NCI-H2081 (cell line): ENCODE results near the gene LARGE1.

Source experiments
- DNase-seq, 2 experiments: peaks; one replicate each; lab custom pipeline; 2025; lab: John Stamatoyannopoulos, UW

The LARGE1 gene

DNA sequence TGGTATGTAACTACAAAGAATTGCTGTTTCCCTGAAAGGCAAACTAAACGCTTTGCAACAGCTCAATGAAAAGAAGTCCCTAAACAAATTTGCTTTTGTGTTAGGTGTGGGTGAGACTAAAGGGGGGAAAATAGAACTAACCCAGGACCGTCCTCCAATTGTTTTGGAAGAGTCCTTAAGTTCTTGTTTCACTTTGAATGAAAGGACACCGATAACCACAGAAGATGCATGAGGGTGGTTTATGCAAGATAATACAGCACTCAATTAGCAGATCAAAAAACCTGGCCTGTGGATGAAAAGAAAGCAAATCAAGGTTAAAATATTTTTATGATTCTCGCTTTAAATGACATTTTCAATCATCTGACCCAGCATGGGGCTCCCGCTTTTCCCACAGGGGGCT lies 557.6 kb downstream of the LARGE1 start:
- no peak for DNase-seq

DNA sequence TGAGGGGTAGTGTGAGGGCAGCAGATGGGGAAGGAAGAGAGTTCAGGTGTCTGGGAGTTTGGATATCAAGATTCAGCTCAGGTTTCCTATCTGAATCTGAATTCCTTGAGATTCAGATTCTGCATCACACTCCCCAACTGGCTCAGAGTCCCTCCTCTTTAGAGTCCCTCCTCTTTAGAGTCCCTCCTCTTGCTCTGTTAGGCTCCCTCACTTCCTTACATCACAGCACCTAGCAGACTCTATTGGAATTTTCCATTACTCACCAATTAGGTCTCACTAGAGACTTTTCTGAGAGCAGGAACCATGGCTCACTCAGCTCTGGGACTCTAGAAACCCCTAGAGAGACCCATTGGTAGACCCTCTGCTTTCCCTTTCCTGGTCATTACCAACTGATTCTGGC lies 558.7 kb downstream of the LARGE1 start:
- no peak for DNase-seq

GRCh38 chr22:33357981-33358399 lies 562.3 kb downstream of the LARGE1 start:
- no peak for DNase-seq

- DNase-seq, result no peak
These were observed 565.3 kb downstream of the LARGE1 start for GRCh38 chr22:33354928-33355327.

DNA sequence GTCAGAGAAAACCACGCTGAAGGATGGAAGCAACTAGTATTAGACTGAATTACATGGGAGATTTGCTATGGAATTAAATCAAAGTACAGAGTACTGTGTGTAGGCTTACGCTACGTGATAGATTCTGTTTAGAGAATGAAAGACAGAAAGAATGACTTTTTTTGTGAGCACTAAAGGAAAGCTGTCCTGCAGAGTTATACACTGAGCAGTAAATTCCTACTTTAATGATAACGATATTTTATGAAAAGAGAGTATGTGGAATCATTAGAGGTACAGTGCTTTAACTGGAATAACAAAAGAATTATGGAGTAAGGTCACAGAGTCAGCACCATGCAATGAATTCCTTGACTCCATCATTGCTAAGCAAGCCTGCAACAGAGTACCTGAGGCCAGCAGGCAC lies 566.8 kb downstream of the LARGE1 start:
- DNase-seq, result no peak

DNA sequence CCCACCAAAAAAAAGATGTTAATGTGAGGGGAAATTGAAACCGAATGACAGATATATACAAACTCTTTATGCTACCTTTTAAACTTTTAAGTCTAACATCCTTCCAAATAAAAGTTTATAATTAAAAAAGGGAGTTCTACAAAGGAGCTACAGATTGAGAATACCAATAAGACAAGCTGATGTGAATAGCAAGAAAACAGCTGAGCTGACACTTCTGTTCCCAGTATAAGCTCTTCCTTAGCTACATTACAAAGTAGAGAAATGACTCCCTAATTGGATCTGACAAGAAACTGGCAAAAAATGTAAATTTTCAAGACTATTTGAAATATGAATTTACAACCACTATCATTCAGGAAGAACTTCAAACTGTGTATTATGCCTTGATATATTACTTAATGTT lies 567.5 kb downstream of the LARGE1 start:
- DNase-seq, result no peak

DNA sequence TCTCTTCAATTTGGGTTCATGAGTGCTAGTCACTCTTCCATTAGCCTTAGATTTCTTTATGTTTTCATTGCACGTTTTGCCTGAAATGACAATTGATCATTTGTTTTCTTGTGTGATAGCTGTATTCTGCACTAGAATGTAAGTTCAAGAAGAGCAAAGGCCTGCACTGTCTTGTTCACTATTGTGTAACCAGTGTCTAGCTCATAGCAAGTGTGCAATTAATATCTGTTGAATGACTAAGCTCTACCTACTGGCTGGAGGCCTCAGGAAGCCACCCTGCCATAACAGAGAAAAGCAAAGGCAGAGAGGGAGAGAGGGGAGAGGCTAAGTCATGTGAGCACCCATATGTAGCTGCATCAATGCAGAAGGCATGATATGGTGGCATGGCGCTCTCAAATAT lies 569.3 kb downstream of the LARGE1 start:
- no peak for DNase-seq

- no peak for DNase-seq
These were observed 569.8 kb downstream of the LARGE1 start for GRCh38 chr22:33350491-33350890.

DNA sequence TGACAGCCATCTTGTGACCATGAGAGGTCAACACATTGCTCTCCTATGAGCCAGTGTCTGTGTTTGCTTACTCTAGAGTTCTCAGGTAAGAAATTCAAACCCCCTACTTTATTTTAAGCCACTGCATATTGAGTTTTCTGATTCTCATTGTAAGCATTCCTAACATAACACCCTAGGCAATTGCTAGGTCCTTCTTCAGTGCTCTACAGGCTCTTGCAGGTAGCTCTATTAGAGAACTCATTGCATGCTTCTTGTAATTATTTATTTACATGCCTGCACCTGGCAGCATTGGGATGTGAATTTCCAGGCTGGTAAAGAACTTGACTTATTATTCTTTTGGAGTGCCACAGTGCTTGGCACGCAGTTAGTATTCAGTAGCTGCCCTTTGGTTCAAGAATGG lies 573.3 kb downstream of the LARGE1 start:
- no peak for DNase-seq

DNA sequence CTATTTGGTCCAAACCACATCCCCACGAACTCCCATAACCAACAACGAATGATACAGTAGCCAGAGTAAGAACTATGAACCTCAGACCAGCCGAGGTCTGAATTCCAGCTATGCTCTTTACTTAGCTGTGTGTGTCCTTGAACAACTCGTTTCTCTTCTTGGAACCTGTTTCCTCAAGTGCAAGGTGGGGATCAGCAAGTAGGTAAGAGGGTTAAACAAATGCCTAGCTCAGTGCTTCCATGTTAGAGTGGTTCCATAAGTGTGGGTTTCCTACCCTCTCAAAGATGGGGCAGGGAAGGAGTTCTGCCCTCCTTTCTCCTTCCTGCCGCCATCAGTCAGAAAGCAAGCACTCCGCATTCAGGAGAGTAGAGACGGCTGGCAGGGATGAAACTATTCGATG lies 578.7 kb downstream of the LARGE1 start:
- no peak for DNase-seq

- DNase-seq, result no peak
These were observed 582.8 kb downstream of the LARGE1 start for GRCh38 chr22:33337524-33337923.

DNA sequence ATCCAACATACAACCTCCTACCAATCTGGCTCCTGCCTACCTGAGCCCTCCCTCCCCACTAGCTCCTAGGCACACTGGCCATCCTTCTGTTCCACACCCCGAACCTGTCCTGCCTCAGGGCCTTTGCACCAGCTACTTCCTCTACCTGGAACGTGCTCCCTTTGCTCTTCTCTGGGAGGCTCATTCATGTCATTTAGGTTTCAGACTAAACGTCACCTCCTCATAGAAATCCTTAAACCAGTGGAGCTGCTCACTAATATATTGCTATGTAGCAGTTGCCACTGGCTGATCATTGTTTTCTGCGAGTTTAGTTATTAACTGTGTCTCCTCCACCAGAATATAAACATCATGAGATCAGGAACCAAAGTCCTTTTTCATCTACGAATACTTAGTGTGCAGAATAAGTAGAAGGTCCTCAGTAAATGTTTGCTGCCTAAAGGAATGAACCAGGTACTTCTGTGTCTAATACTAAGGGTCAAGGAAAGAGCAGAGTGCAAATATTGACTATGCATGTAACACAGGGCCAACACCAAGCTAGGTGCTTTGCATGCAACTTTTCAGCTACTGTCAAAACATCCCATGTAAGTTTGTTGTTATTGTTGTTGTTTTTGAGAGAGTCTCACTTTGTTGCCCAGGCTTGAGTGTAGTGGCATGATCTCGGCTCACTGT lies 584.5 kb downstream of the LARGE1 start:
- DNase-seq, result no peak

- DNase-seq, result no peak
These were observed 587.7 kb downstream of the LARGE1 start for GRCh38 chr22:33332538-33332937.

GRCh38 chr22:33331017-33331416 lies 589.3 kb downstream of the LARGE1 start:
- no peak for DNase-seq

- no peak for DNase-seq
These were observed 589.7 kb downstream of the LARGE1 start for GRCh38 chr22:33330534-33330933.

DNA sequence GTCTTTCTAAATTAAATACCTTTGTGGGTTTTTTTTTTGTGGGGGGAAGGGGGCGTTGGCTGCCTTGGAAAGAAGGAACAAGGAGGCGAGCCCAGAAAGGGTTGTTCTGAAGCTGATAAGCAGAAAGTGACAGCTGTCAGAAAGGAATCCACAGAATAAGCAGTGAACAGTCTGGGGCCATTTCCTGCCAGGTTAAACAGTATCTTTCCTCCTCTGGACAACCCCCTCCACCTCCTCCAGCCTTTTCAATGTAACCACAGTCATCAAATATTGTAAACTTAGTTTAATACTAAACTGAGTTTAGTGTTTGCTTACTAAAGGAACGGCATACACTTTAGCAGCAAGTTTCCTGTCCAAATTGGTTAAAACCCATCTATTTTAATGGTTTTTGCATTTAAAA lies 590.9 kb downstream of the LARGE1 start:
- DNase-seq, result no peak

DNA sequence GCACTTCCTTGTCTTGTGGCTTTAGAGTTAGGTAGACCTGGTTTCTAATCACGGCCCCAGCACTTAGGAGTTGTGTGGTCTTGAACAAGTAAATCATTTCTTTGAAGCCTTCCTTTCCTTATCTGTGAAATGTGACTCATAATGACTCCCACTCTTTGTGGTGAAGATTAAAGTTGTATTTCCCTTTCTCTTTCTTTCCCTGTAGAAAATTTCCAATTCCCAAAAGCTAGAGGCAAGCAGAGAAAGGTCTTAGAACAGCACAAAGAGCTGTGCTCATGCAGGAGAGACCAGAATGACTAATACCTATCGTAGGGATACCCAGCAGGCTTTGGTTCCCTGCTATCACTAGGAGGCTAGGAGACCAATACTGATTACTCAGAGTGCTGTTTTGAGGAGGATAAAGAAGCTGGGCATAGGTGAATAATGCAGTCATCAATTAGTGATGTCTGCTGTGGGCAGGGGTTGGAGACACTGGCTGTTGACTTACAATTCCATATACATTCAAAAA lies 591.4 kb downstream of the LARGE1 start:
- DNase-seq, result no peak

- DNase-seq, result no peak
These were observed 592.9 kb downstream of the LARGE1 start for GRCh38 chr22:33327348-33327860.

DNA sequence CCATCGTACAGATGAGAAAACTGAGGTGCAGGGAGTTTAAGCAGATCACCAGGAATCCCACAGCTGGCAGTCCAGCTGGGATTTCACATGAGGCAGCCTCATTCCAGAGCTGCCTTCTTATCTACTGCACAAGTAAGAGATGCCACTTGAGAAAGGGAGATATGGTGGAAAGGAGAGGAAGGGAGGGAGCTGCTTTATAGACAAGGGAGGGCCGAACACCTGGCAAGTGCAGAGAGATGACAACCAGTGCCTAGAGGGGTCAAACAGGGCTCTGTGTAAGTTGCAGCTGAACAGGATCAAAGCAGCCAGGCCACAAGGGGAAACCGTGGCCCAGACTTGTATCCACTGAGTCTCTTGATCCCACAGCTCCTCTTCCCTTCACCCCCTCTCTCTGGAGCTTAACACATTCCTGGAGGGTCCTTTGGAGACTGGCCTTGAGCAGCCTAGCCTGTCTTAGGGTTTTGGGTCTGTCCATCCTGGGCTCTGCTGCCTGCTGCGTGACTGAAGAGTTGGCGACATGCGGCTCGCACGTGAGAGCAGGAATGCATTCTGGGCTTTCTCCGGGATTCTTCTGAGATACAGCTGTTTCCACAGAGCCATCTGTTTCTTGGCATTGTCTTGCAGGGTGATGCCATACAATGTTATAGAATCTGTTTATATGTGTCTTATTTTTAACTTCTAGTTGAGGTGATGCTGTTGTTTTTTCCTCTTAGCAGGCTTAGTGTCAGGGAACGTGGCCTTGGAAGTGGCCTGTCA lies 593.6 kb downstream of the LARGE1 start:
- DNase-seq, result no peak

GRCh38 chr22:33325232-33326004 lies 594.9 kb downstream of the LARGE1 start:
- no peak for DNase-seq

DNA sequence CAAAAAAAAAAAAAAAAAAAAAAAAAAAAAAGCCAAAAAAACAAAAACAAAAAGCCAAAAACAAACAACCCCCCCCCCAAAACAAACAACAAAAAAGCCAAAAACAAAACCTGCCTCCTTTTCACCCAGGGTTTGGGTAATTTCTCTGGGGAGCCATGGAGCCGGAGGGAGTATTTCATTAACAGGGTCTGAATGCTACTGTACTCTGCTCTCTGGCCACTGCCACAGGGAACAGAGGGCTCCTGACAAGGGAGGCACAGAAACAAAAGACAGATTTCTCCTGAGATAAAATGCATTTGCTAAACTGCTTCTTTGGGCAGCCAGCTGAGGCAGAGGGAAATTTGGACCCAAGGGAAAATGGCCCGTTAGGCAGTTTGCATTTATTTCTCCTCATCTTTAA lies 596.0 kb downstream of the LARGE1 start:
- DNase-seq, result no peak

DNA sequence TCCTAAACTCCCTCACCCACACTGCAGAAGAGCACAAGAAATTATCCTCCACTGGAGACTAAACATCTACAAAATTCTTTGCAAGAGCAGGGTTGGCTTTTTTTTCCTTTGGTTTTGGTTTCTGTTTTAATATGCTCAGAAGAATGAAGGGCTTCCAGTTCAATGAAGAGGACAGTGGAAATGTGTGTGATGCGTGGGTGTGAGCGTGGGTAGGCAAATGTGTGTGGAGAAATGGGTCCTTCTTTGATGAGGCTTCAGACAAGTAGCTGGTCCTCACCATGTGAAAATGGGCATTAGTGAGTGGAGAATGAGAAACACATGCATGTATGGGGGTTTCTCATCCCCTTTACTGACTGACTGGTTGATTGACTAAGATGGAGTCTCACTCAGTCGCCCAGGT lies 598.8 kb downstream of the LARGE1 start:
- no peak for DNase-seq

GRCh38 chr22:33315954-33316353 lies 604.3 kb downstream of the LARGE1 start:
- DNase-seq, result no peak
